Mesenchymal stem cell (in vitro differentiated cells and primary cell): ENCODE measurements around the gene RABGAP1L.
A peak's percentile ranks its signal among the peaks of the same experiment; 100 is the strongest.

Experiments used
- DNase-seq: peaks from one replicate; pipeline ENCODE4 v3.0.0-alpha.2; 2013
- H2AFZ ChIP-seq: one replicate; pipeline ENCODE4 v1.6.1; 2013; ENCODE audit warnings: low read depth, mild to moderate bottlenecking, control low read depth, inconsistent platforms, low read length, moderate library complexity
- H2AK5ac ChIP-seq: 2 replicates; pipeline ENCODE4 v1.6.1; 2013; ENCODE audit warnings: low read length, moderate library complexity, mild to moderate bottlenecking, inconsistent platforms; ENCODE audit not compliant: severe bottlenecking
- H2BK120ac ChIP-seq: one replicate; pipeline ENCODE4 v1.6.1; 2013; ENCODE audit warnings: low read depth, mild to moderate bottlenecking, inconsistent platforms, low read length, moderate library complexity
- H2BK12ac ChIP-seq, 2 experiments: one replicate each; pipeline ENCODE4 v1.6.1; 2013; ENCODE audit warnings: inconsistent platforms in 2 of 2, low read length in 2 of 2, mild to moderate bottlenecking in 2 of 2, moderate library complexity in 2 of 2, control low read depth in 1 of 2
- H2BK15ac ChIP-seq: one replicate; pipeline ENCODE4 v1.6.1; 2013; ENCODE audit warnings: mild to moderate bottlenecking, low read depth, inconsistent platforms; ENCODE audit not compliant: poor library complexity, severe bottlenecking
- H2BK5ac ChIP-seq: 2 replicates; pipeline ENCODE4 v1.6.1; 2013; ENCODE audit warnings: low read depth, mild to moderate bottlenecking, low read length, control low read depth, inconsistent platforms; ENCODE audit not compliant: poor library complexity, severe bottlenecking
- H3K14ac ChIP-seq, 2 experiments: one replicate each; pipeline ENCODE4 v1.6.1; 2013; ENCODE audit warnings: inconsistent platforms in 2 of 2, low read length in 2 of 2, control low read depth in 1 of 2, mild to moderate bottlenecking in 1 of 2, moderate library complexity in 1 of 2
- H3K18ac ChIP-seq, 2 experiments: one replicate each; pipeline ENCODE4 v1.6.1; 2013; ENCODE audit warnings: inconsistent platforms in 2 of 2, low read length in 2 of 2, control low read depth in 1 of 2, low read depth in 1 of 2, mild to moderate bottlenecking in 1 of 2
- H3K23ac ChIP-seq, 2 experiments: one replicate each; pipeline ENCODE4 v1.6.1; 2013; ENCODE audit warnings: inconsistent platforms in 2 of 2, low read length in 2 of 2, mild to moderate bottlenecking in 2 of 2, moderate library complexity in 2 of 2, control low read depth in 1 of 2
- H3K27ac ChIP-seq: 2 replicates; pipeline ENCODE4 v1.5.1; 2013; ENCODE audit warnings: mild to moderate bottlenecking, moderate library complexity, low read length, control low read depth, inconsistent platforms; ENCODE audit not compliant: poor library complexity, severe bottlenecking
- H3K27me3 ChIP-seq, 2 experiments: 2 replicates each; pipeline versions ENCODE4 v1.6.1 to v1.7.0; 2013; ENCODE audit warnings: low read length in 2 of 2, mild to moderate bottlenecking in 2 of 2, moderate library complexity in 2 of 2, control low read depth in 1 of 2, inconsistent platforms in 1 of 2; ENCODE audit not compliant: control insufficient read depth in 1 of 2, insufficient read depth in 1 of 2
- H3K36me3 ChIP-seq, 2 experiments: 2 replicates each; pipeline versions ENCODE4 v1.6.1 to v1.7.0; 2013; ENCODE audit warnings: low read length in 2 of 2, control low read depth in 1 of 2, inconsistent platforms in 1 of 2, low read depth in 1 of 2, mild to moderate bottlenecking in 1 of 2; ENCODE audit not compliant: insufficient read depth in 2 of 2, control insufficient read depth in 1 of 2
- H3K4ac ChIP-seq, 2 experiments: one replicate each; pipeline ENCODE4 v1.6.1; 2013; ENCODE audit warnings: inconsistent platforms in 2 of 2, low read length in 2 of 2, mild to moderate bottlenecking in 2 of 2, moderate library complexity in 2 of 2, control low read depth in 1 of 2, low read depth in 1 of 2
- H3K4me1 ChIP-seq: 2 replicates; pipeline ENCODE4 v1.6.1; 2013; ENCODE audit warnings: low read depth, low read length, control low read depth; ENCODE audit not compliant: control insufficient read depth, insufficient read depth
- H3K4me2 ChIP-seq: 2 replicates; pipeline ENCODE4 v1.6.1; 2013; ENCODE audit warnings: low read length, mild to moderate bottlenecking, inconsistent platforms; ENCODE audit not compliant: poor library complexity, severe bottlenecking
- H3K4me3 ChIP-seq, 2 experiments: 2 replicates each; pipeline versions ENCODE4 v1.5.1 to v1.7.0; 2013; ENCODE audit warnings: low read length in 2 of 2, mild to moderate bottlenecking in 2 of 2, control low read depth in 1 of 2, low read depth in 1 of 2; ENCODE audit not compliant: insufficient read depth in 1 of 2
- H3K79me1 ChIP-seq: replicated peaks from 2 replicates; pipeline ENCODE4 v1.6.1; 2013; ENCODE audit warnings: mild to moderate bottlenecking, control low read depth, low read length, inconsistent platforms; ENCODE audit not compliant: poor library complexity, severe bottlenecking
- H3K9ac ChIP-seq: 2 replicates; pipeline ENCODE4 v1.7.0; 2013; ENCODE audit warnings: mild to moderate bottlenecking, low read length, moderate library complexity
- H3K9me3 ChIP-seq: 2 replicates; pipeline ENCODE4 v1.7.0; 2013; ENCODE audit warnings: mild to moderate bottlenecking, low read length; ENCODE audit not compliant: control insufficient read depth
- H4K8ac ChIP-seq: one replicate; pipeline ENCODE4 v1.6.1; 2013; ENCODE audit warnings: inconsistent platforms, mild to moderate bottlenecking, low read length, moderate library complexity
- H4K91ac ChIP-seq: one replicate; pipeline ENCODE4 v1.6.1; 2013; ENCODE audit warnings: mild to moderate bottlenecking, low read length, inconsistent platforms
- WGBS: methylation state at CpG from one replicate; pipeline ENCODE4 v1.1.7; 2013; ENCODE audit warnings: mixed read lengths; 5-methylcytosine and 5-hydroxymethylcytosine counted together

Gene RABGAP1L

DNA sequence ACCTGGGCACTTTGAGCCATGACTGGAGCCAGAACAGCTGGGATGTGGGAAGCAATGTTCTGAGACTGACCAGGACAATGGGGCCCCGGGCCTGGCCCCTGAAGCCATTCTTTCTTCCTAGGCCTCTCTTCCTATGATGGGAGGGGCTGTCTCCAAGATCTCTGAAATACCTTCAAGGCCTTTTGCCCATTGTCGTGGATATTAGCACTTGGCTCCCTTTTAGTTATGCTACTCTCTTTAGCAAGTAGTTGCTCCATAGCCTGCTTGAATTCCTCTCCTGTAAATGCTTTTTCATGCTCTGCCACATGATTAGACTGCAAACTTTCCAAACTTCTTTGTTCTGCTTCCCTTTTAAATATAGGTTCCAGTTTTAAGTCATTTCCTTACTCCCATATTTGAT is 577.5 kb downstream of the RABGAP1L start:
- no peak overlapping the region for H3K27ac ChIP-seq
- H2BK5ac ChIP-seq, result no peak overlapping the region
- H3K4me1 ChIP-seq, result no peaks in the 10 kb centered on the region
- H3K9ac ChIP-seq, result no peak overlapping the region
- H2BK15ac ChIP-seq, result no peak overlapping the region
- H3K9me3 ChIP-seq, result no peaks in the 10 kb centered on the region
- H2AFZ ChIP-seq, result no peak overlapping the region
- no peak overlapping the region for H3K4me3 ChIP-seq
- H3K14ac ChIP-seq, result no peak overlapping the region
- H2AK5ac ChIP-seq, result no peak overlapping the region
- H3K4me2 ChIP-seq, result no peak overlapping the region
- H3K36me3 ChIP-seq, result no peaks in the 10 kb centered on the region
- no peaks in the 10 kb centered on the region for H3K79me1 ChIP-seq
- no peak overlapping the region for H2BK12ac ChIP-seq
- no peaks in the 10 kb centered on the region for H3K27me3 ChIP-seq
- 97% methylated on average over 2 of the region's 2 CpGs for WGBS
- no peak overlapping the region for H4K8ac ChIP-seq
- no peak overlapping the region for H2BK120ac ChIP-seq
- no peak for DNase-seq
- no peak overlapping the region for H3K23ac ChIP-seq
- no peak overlapping the region for H3K18ac ChIP-seq
- H4K91ac ChIP-seq, result no peak overlapping the region
- H3K4ac ChIP-seq, result no peak overlapping the region

DNA sequence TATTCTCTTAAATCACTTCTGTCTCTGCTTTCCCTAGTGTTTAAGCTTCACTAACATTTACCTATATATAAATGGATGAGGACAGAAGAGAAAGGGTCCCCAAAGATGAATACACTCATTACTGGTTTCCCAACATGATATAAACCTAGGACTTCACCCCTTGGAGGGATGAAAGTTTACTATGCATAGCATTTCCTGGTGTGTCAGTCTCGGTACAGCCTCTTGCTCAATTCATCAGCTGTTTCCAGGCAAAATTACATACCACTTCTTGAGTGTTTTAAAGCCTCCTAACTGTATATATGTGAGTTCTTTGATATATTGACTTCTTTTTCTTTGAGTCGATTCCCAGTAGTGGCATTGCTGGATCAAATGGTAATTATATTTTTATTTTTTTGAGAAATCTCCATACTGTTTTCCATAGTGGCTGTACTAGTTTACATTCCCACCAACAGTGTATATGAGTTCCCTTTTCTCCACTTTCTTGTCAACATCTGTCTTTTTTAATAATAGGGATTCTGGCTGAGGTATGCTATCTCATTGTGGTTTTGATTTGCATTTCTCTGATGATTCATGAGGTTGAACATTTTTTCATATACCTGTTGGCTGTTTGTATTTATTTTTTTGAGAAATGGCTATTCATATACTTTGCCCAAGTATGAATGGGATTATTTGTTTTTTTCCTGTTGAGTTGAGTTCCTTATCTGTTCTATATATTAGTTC is 581.1 kb downstream of the RABGAP1L start:
- no peak overlapping the region for H3K4ac ChIP-seq
- H2AK5ac ChIP-seq, result no peak overlapping the region
- no peak overlapping the region for H3K18ac ChIP-seq
- H3K9ac ChIP-seq, result no peak overlapping the region
- no peaks in the 10 kb centered on the region for H3K27me3 ChIP-seq
- no peaks in the 10 kb centered on the region for H3K36me3 ChIP-seq
- no peak overlapping the region for H4K8ac ChIP-seq
- no peaks in the 10 kb centered on the region for H3K4me1 ChIP-seq
- WGBS, result no CpG with 5 or more reads among the region's 2 CpGs
- H3K23ac ChIP-seq, result no peak overlapping the region
- H2BK15ac ChIP-seq, result no peak overlapping the region
- H3K79me1 ChIP-seq, result no peaks in the 10 kb centered on the region
- no peak overlapping the region for H2BK12ac ChIP-seq
- no peak overlapping the region for H2AFZ ChIP-seq
- H2BK120ac ChIP-seq, result no peak overlapping the region
- no peaks in the 10 kb centered on the region for H3K9me3 ChIP-seq
- no peak overlapping the region for H3K27ac ChIP-seq
- DNase-seq, result peak; percentile 43
- H3K4me2 ChIP-seq, result no peak overlapping the region
- H4K91ac ChIP-seq, result no peak overlapping the region
- H3K14ac ChIP-seq, result no peak overlapping the region
- H3K4me3 ChIP-seq, result no peak overlapping the region
- H2BK5ac ChIP-seq, result no peak overlapping the region

DNA sequence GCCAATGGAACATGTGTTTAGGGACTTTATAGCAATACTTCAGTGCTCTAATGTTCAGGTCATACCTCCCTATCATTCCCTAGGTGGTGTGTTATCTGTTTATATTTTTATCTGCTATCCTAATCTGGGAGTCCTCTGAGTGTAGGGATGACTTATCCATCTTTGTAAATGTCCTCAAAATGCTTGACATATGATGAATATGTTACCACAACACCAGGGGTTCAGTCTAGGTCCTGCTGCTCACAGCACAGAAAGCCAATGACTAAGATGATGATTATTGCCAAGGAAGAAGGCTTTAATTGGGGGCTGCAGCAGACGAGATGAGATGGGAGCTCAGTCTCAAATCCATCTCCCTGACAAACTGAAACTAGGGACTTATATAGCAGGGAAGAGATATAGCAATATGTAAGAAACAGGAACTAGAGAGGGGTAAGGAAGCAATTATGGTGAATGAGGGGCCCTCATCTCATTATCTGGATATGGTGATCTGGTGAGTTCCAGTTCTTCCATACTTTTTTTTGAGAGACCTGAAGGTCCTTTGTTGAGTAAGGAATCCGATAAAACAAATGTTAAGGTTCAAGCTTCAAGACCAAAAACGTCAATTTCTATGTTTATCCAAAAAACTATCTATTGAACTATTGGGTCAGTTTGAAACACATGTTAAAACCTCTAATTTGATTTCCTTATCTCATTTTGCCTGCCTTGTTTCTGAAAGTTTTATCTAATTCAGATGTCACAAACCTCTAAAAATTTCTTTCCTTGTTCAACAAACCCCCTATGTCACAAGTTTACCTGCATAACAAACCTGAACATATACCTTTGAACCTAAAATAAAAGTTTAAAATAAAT is 583.7 kb downstream of the RABGAP1L start:
- Histone ChIP-seq H3K18ac (no peak overlapping the region), H4K91ac (no peak overlapping the region), H2BK12ac (no peak overlapping the region), H2AK5ac (no peak overlapping the region), H3K36me3 (no peaks in the 10 kb centered on the region), H3K27me3 (no peaks in the 10 kb centered on the region), H3K79me1 (no peaks in the 10 kb centered on the region), H3K4me3 (no peak overlapping the region), H3K23ac (no peak overlapping the region), H3K9me3 (no peaks in the 10 kb centered on the region), H2BK15ac (no peak overlapping the region), H3K9ac (no peak overlapping the region), H4K8ac (no peak overlapping the region), H3K4me1 (no peaks in the 10 kb centered on the region), H3K4me2 (no peak overlapping the region), H2BK120ac (no peak overlapping the region), H3K14ac (no peak overlapping the region), H2BK5ac (no peak overlapping the region), H2AFZ (no peak overlapping the region), H3K4ac (no peak overlapping the region), H3K27ac (no peak overlapping the region)
- DNase-seq, result no peak
- WGBS, result 67% methylated on average over 1 of the region's 3 CpGs
